ENCODE data around the gene ANO1.

ANO1 gene

GRCh38 chr11:70099578-70100279 is 21.6 kb downstream of the ANO1 start:
- no peak overlapping the region for H3K14ac ChIP-seq (ENCODE audit: low read length)
- H3K4me3 ChIP-seq (ENCODE audit: low read depth, low read length): no peak overlapping the region
- H3K9me3 ChIP-seq (ENCODE audit: insufficient read depth, low read depth, low read length): peaks cover 4% of the 10 kb centered on the region
- H3K4ac ChIP-seq (ENCODE audit: low read depth, low read length): no peak overlapping the region
- H3K27me3 ChIP-seq (ENCODE audit: insufficient read depth, low read length): peaks cover 2% of the 10 kb centered on the region
- H3K4me2 ChIP-seq (ENCODE audit: low read length): no peak overlapping the region
- no peak overlapping the region for H4K8ac ChIP-seq (ENCODE audit: low read depth, low read length)
- WGBS (ENCODE audit: extremely low coverage, insufficient coverage, insufficient read length): no CpG with 5 or more reads among the region's 16 CpGs
- no peak overlapping the region for H3K9ac ChIP-seq (ENCODE audit: low read length)
- no peak overlapping the region for H4K91ac ChIP-seq (ENCODE audit: low read depth, low read length)
- no peak overlapping the region for H2AK5ac ChIP-seq (ENCODE audit: low read length)
- no peak overlapping the region for H2BK12ac ChIP-seq (ENCODE audit: low read length)
- no peaks in the 10 kb centered on the region for H3K79me1 ChIP-seq (ENCODE audit: low read length)
- no peak overlapping the region for H2AFZ ChIP-seq (ENCODE audit: insufficient read depth, low read length, poor library complexity)
- H3K4me1 ChIP-seq (ENCODE audit: control insufficient read depth in 1 of 2, insufficient read depth in 2 of 2, low read length in 2 of 2): no peaks in the 10 kb centered on the region
- H3K79me2 ChIP-seq (ENCODE audit: control insufficient read depth, insufficient read depth, low read length, poor library complexity): no peaks in the 10 kb centered on the region
- H3K18ac ChIP-seq (ENCODE audit: low read length): no peak overlapping the region
- DNase-seq: no peak
- H2BK5ac ChIP-seq (ENCODE audit: low read depth, low read length, poor library complexity): no peak overlapping the region
- no peak overlapping the region for H3K27ac ChIP-seq (ENCODE audit: low read depth, low read length)
- no peak overlapping the region for H4K12ac ChIP-seq (ENCODE audit: low read depth, low read length)
- no peaks in the 10 kb centered on the region for H3K36me3 ChIP-seq (ENCODE audit: control insufficient read depth in 1 of 2, insufficient read depth in 2 of 2, low read length in 2 of 2)
- H2BK120ac ChIP-seq (ENCODE audit: insufficient read depth, low read length, poor library complexity): no peak overlapping the region
- no peak overlapping the region for H3K23ac ChIP-seq (ENCODE audit: low read length)

GRCh38 chr11:70100280-70100603 is 22.1 kb downstream of the ANO1 start:
- H4K8ac ChIP-seq (ENCODE audit: low read depth, low read length): no peak overlapping the region
- no peak overlapping the region for H3K14ac ChIP-seq (ENCODE audit: low read length)
- no peak overlapping the region for H3K4ac ChIP-seq (ENCODE audit: low read depth, low read length)
- WGBS (ENCODE audit: extremely low coverage, insufficient coverage, insufficient read length): no CpG with 5 or more reads among the region's 8 CpGs
- no peak overlapping the region for H4K91ac ChIP-seq (ENCODE audit: low read depth, low read length)
- no peaks in the 10 kb centered on the region for H3K79me1 ChIP-seq (ENCODE audit: low read length)
- no peak overlapping the region for H2AFZ ChIP-seq (ENCODE audit: insufficient read depth, low read length, poor library complexity)
- H3K27ac ChIP-seq (ENCODE audit: low read depth, low read length): no peak overlapping the region
- H3K9me3 ChIP-seq (ENCODE audit: insufficient read depth, low read depth, low read length): peaks cover 4% of the 10 kb centered on the region
- H3K4me2 ChIP-seq (ENCODE audit: low read length): no peak overlapping the region
- H2AK5ac ChIP-seq (ENCODE audit: low read length): no peak overlapping the region
- H3K36me3 ChIP-seq (ENCODE audit: control insufficient read depth in 1 of 2, insufficient read depth in 2 of 2, low read length in 2 of 2): no peaks in the 10 kb centered on the region
- no peak overlapping the region for H3K18ac ChIP-seq (ENCODE audit: low read length)
- H4K12ac ChIP-seq (ENCODE audit: low read depth, low read length): no peak overlapping the region
- H3K4me3 ChIP-seq (ENCODE audit: low read depth, low read length): no peak overlapping the region
- peaks cover 2% of the 10 kb centered on the region for H3K27me3 ChIP-seq (ENCODE audit: insufficient read depth, low read length)
- H2BK12ac ChIP-seq (ENCODE audit: low read length): no peak overlapping the region
- DNase-seq: no peak
- H3K9ac ChIP-seq (ENCODE audit: low read length): no peak overlapping the region
- no peak overlapping the region for H2BK120ac ChIP-seq (ENCODE audit: insufficient read depth, low read length, poor library complexity)
- no peak overlapping the region for H3K23ac ChIP-seq (ENCODE audit: low read length)
- no peaks in the 10 kb centered on the region for H3K79me2 ChIP-seq (ENCODE audit: control insufficient read depth, insufficient read depth, low read length, poor library complexity)
- no peak overlapping the region for H2BK5ac ChIP-seq (ENCODE audit: low read depth, low read length, poor library complexity)
- no peaks in the 10 kb centered on the region for H3K4me1 ChIP-seq (ENCODE audit: control insufficient read depth in 1 of 2, insufficient read depth in 2 of 2, low read length in 2 of 2)

- H3K27ac ChIP-seq (ENCODE audit: low read depth, low read length): no peak overlapping the region
- H3K79me2 ChIP-seq (ENCODE audit: control insufficient read depth, insufficient read depth, low read length, poor library complexity): no peaks in the 10 kb centered on the region
- H3K9ac ChIP-seq (ENCODE audit: low read length): no peak overlapping the region
- peaks cover 2% of the 10 kb centered on the region for H3K27me3 ChIP-seq (ENCODE audit: insufficient read depth, low read length)
- no peak overlapping the region for H4K91ac ChIP-seq (ENCODE audit: low read depth, low read length)
- no peaks in the 10 kb centered on the region for H3K4me1 ChIP-seq (ENCODE audit: control insufficient read depth in 1 of 2, insufficient read depth in 2 of 2, low read length in 2 of 2)
- no peak overlapping the region for H2BK12ac ChIP-seq (ENCODE audit: low read length)
- no peak overlapping the region for H3K14ac ChIP-seq (ENCODE audit: low read length)
- no peak overlapping the region for H2AFZ ChIP-seq (ENCODE audit: insufficient read depth, low read length, poor library complexity)
- no peak for DNase-seq
- WGBS (ENCODE audit: extremely low coverage, insufficient coverage, insufficient read length): no CpG with 5 or more reads among the region's 15 CpGs
- H3K36me3 ChIP-seq (ENCODE audit: control insufficient read depth in 1 of 2, insufficient read depth in 2 of 2, low read length in 2 of 2): no peaks in the 10 kb centered on the region
- H4K8ac ChIP-seq (ENCODE audit: low read depth, low read length): no peak overlapping the region
- no peak overlapping the region for H2AK5ac ChIP-seq (ENCODE audit: low read length)
- H2BK5ac ChIP-seq (ENCODE audit: low read depth, low read length, poor library complexity): no peak overlapping the region
- no peak overlapping the region for H3K4ac ChIP-seq (ENCODE audit: low read depth, low read length)
- H3K79me1 ChIP-seq (ENCODE audit: low read length): no peaks in the 10 kb centered on the region
- H3K9me3 ChIP-seq (ENCODE audit: insufficient read depth, low read depth, low read length): peaks cover 4% of the 10 kb centered on the region
- no peak overlapping the region for H3K18ac ChIP-seq (ENCODE audit: low read length)
- no peak overlapping the region for H3K4me2 ChIP-seq (ENCODE audit: low read length)
- H4K12ac ChIP-seq (ENCODE audit: low read depth, low read length): no peak overlapping the region
- no peak overlapping the region for H2BK120ac ChIP-seq (ENCODE audit: insufficient read depth, low read length, poor library complexity)
- H3K23ac ChIP-seq (ENCODE audit: low read length): no peak overlapping the region
- H3K4me3 ChIP-seq (ENCODE audit: low read depth, low read length): no peak overlapping the region
Measured at GRCh38 chr11:70100791-70101190, 22.7 kb downstream of the ANO1 start.

GRCh38 chr11:70103256-70103975 is 25.3 kb downstream of the ANO1 start:
- Histone ChIP-seq H3K36me3 (ENCODE audit: control insufficient read depth in 1 of 2, insufficient read depth in 2 of 2, low read length in 2 of 2) (no peaks in the 10 kb centered on the region), H2BK120ac (ENCODE audit: insufficient read depth, low read length, poor library complexity) (no peak overlapping the region), H3K4me1 (ENCODE audit: control insufficient read depth in 1 of 2, insufficient read depth in 2 of 2, low read length in 2 of 2) (no peaks in the 10 kb centered on the region), H2AFZ (ENCODE audit: insufficient read depth, low read length, poor library complexity) (no peak overlapping the region), H3K9ac (ENCODE audit: low read length) (no peak overlapping the region), H4K91ac (ENCODE audit: low read depth, low read length) (no peak overlapping the region), H2BK5ac (ENCODE audit: low read depth, low read length, poor library complexity) (no peak overlapping the region), H3K4me3 (ENCODE audit: low read depth, low read length) (no peak overlapping the region), H2AK5ac (ENCODE audit: low read length) (no peak overlapping the region), H2BK12ac (ENCODE audit: low read length) (no peak overlapping the region), H3K23ac (ENCODE audit: low read length) (no peak overlapping the region), H3K27ac (ENCODE audit: low read depth, low read length) (no peak overlapping the region), H3K4me2 (ENCODE audit: low read length) (no peak overlapping the region), H3K79me2 (ENCODE audit: control insufficient read depth, insufficient read depth, low read length, poor library complexity) (no peaks in the 10 kb centered on the region), H3K4ac (ENCODE audit: low read depth, low read length) (no peak overlapping the region), H3K27me3 (ENCODE audit: insufficient read depth, low read length) (peaks cover 2% of the 10 kb centered on the region), H3K79me1 (ENCODE audit: low read length) (no peaks in the 10 kb centered on the region), H3K14ac (ENCODE audit: low read length) (no peak overlapping the region), H3K18ac (ENCODE audit: low read length) (no peak overlapping the region), H4K12ac (ENCODE audit: low read depth, low read length) (no peak overlapping the region), H4K8ac (ENCODE audit: low read depth, low read length) (no peak overlapping the region), H3K9me3 (ENCODE audit: insufficient read depth, low read depth, low read length) (peaks cover 2% of the 10 kb centered on the region)
- WGBS (ENCODE audit: extremely low coverage, insufficient coverage, insufficient read length): no CpG with 5 or more reads among the region's 25 CpGs
- no peak for DNase-seq

Measured in trophoblast cell (in vitro differentiated cells and primary cell).